Measurements from ENCODE around the gene ATOX1. TPM values are rescaled to one million over a fixed set of nuclear protein-coding genes. Genes with fewer than 3 reads are reported as not detected.

The ATOX1 gene
- total and polyA plus RNA-seq, 7 donors, result 28.7 to 99.1 (median 46.9) TPM

DNA sequence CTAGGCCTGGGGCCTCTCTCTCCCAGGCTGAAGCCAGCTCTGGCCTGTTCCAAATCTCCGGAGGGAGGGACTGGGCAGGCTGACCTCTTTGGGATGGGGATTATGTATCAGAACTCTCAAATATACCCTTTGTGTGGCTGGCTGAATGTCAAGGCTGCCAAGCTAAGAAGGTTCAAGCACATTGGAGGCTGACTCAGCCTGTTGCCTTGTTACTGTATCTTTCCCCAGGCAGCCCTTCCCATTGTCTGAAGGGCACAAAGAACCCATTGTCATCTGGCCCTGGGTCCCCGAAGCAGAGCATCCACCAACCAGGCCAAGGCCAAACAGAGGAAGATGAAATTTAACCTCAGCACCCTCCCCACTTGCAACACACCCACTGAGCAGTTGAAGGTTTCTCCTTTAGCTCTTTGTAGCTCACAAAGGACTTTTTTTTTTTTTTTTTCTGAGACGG is 64.4 kb downstream of the ATOX1 start:
- Histone ChIP-seq H3K36me3 (ENCODE audit: insufficient read depth in 1 of 2, low read depth in 1 of 2) (no peaks in the 10 kb centered on the region), H3K9me3 (no peaks in the 10 kb centered on the region), H3K27me3 (ENCODE audit: insufficient read depth in 3 of 3, low read length in 2 of 3) (no peaks in the 10 kb centered on the region), H3K27ac (peak overlapping the region; percentile 63), H3K4me1 (peaks cover 34% of the 10 kb centered on the region), H3K4me3 (no peak overlapping the region)
- TF ChIP-seq, protein P1, sequence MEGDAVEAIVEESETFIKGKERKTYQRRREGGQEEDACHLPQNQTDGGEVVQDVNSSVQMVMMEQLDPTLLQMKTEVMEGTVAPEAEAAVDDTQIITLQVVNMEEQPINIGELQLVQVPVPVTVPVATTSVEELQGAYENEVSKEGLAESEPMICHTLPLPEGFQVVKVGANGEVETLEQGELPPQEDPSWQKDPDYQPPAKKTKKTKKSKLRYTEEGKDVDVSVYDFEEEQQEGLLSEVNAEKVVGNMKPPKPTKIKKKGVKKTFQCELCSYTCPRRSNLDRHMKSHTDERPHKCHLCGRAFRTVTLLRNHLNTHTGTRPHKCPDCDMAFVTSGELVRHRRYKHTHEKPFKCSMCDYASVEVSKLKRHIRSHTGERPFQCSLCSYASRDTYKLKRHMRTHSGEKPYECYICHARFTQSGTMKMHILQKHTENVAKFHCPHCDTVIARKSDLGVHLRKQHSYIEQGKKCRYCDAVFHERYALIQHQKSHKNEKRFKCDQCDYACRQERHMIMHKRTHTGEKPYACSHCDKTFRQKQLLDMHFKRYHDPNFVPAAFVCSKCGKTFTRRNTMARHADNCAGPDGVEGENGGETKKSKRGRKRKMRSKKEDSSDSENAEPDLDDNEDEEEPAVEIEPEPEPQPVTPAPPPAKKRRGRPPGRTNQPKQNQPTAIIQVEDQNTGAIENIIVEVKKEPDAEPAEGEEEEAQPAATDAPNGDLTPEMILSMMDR (IDR thresholded peaks at IDR 0.05), result no peak
- intact Hi-C loops (cut with DNase I), result no loop called here
- WGBS, 3 donors, result 26 to 61% (median 31%) methylated on average over 3 of the region's 3 CpGs
- ATAC-seq (peak in 2 of 4 donors; percentile 53 to 74), DNase-seq (no peak)

Other genes starting within 250 kb of the ATOX1 start
- gene FAT2, start 167.3 kb downstream of the ATOX1 start, total RNA-seq, result under 1 TPM in 2 of 4 donors, not detected in 2; 0.02 TPM
- gene FAT2, start 167.3 kb downstream of the ATOX1 start, polyA plus RNA-seq, result under 1 TPM in 2 of 3 donors, not detected in 1; 0.01 to 0.03 TPM
- 100 to 1,000 TPM; 175 to 687 (median 372) TPM for gene SPARC, start 71.7 kb downstream of the ATOX1 start, total RNA-seq
- gene SPARC, start 71.7 kb downstream of the ATOX1 start, polyA plus RNA-seq, result 100 to 1,000 TPM; 111 to 331 (median 170) TPM
- gene G3BP1, start 13.3 kb upstream of the ATOX1 start, total RNA-seq, result 100 to 1,000 TPM; 132 to 230 (median 154) TPM
- gene G3BP1, start 13.3 kb upstream of the ATOX1 start, polyA plus RNA-seq, result 100 to 1,000 TPM in 1 of 3 donors, 10 to 100 TPM in 2; 47.0 to 123 (median 58.2) TPM
- gene GLRA1, start 166.2 kb upstream of the ATOX1 start, total RNA-seq, result not detected
- gene GLRA1, start 166.2 kb upstream of the ATOX1 start, polyA plus RNA-seq, result not detected

Measured in psoas muscle (tissue), 8 donors.